Loucy (cell line): ENCODE results near the gene ERCC6L2.

ENCODE experiments used
- H2AFZ ChIP-seq: fragments of 200-600 bp; sonication (generic); 2 replicates; pipeline ENCODE4 v1.6.0; 2016; ENCODE audit warnings: antibody characterized with exemption, mild to moderate bottlenecking, low read length, moderate library complexity
- H3F3A ChIP-seq: fragments of 200-600 bp; 2 replicates; pipeline ENCODE4 v1.6.0; 2016; ENCODE audit warnings: antibody characterized with exemption, low read depth, mild to moderate bottlenecking
- H3K27me3 ChIP-seq: fragments of 200-600 bp; sonication (generic); 2 replicates; pipeline ENCODE4 v1.6.1; 2014; ENCODE audit warnings: low read length, mild to moderate bottlenecking; ENCODE audit not compliant: insufficient read depth, poor library complexity, severe bottlenecking
- H3K36me3 ChIP-seq: fragments of 200-600 bp; sonication (generic); 2 replicates; pipeline ENCODE4 v1.6.1; 2016; ENCODE audit warnings: low read length; ENCODE audit not compliant: insufficient read depth
- H3K4me1 ChIP-seq: fragments of 200-600 bp; sonication (generic); 2 replicates; pipeline ENCODE4 v1.5.1; 2014; ENCODE audit warnings: low read length, mild to moderate bottlenecking; ENCODE audit not compliant: insufficient read depth, poor library complexity, severe bottlenecking
- H3K4me2 ChIP-seq: fragments of 200-600 bp; sonication (generic); 2 replicates; pipeline ENCODE4 v1.6.0; 2014; ENCODE audit warnings: antibody characterized with exemption, low read length, low read depth, mild to moderate bottlenecking; ENCODE audit not compliant: poor library complexity, severe bottlenecking
- H3K4me3 ChIP-seq: fragments of 200-600 bp; sonication (generic); 2 replicates; pipeline ENCODE4 v1.5.1; 2014; ENCODE audit warnings: low read length, mild to moderate bottlenecking, mixed read lengths; ENCODE audit not compliant: poor library complexity, severe bottlenecking
- H3K79me2 ChIP-seq: fragments of 200-600 bp; sonication (generic); 2 replicates; pipeline ENCODE4 v1.6.1; 2014; ENCODE audit warnings: low read length; ENCODE audit not compliant: insufficient read depth
- H3K9ac ChIP-seq: fragments of 200-600 bp; sonication (generic); 2 replicates; pipeline ENCODE4 v1.6.0; 2014; ENCODE audit warnings: mild to moderate bottlenecking, low read depth, low read length, moderate library complexity; ENCODE audit not compliant: poor library complexity, severe bottlenecking
- H3K9me2 ChIP-seq: fragments of 200-600 bp; sonication (generic); replicated peaks from 2 replicates; pipeline ENCODE4 v1.6.1; 2016; ENCODE audit warnings: low read depth, low read length, mixed read lengths
- H3K9me3 ChIP-seq: fragments of 200-600 bp; sonication (generic); 2 replicates; pipeline ENCODE4 v1.6.1; 2014; ENCODE audit warnings: mild to moderate bottlenecking, antibody characterized with exemption, low read length, low read depth; ENCODE audit not compliant: insufficient read depth
- H4K20me1 ChIP-seq: fragments of 200-600 bp; sonication (generic); 2 replicates; pipeline ENCODE4 v1.6.0; 2014; ENCODE audit warnings: antibody characterized with exemption, low read length, mild to moderate bottlenecking; ENCODE audit not compliant: insufficient read depth, poor library complexity, severe bottlenecking
- CTCF ChIP-seq: fragments of 200-600 bp; sonication (generic); conservative IDR thresholded peaks from 2 replicates; pipeline ENCODE4 v1.5.1; 2014; ENCODE audit warnings: mild to moderate bottlenecking, antibody characterized with exemption, low read length
- EZH2phosphoT487 ChIP-seq: fragments of 200-600 bp; IDR thresholded peaks from 2 replicates; pipeline ENCODE4 v1.6.1; 2018; ENCODE audit warnings: antibody characterized with exemption, mild to moderate bottlenecking, moderate library complexity, borderline replicate concordance

Gene ERCC6L2

GRCh38 chr9:95938724-95939123, 63.2 kb downstream of the ERCC6L2 start:
- Histone ChIP-seq H3K9me3 (peaks cover 14% of the 10 kb centered on the region; the same call in 1 of the 2 replicates), H3K36me3 (peaks cover 73% of the 10 kb centered on the region), H3K4me2 (no peak overlapping the region), H3K27me3 (no peaks in the 10 kb centered on the region), H3K9me2 (no peaks in the 10 kb centered on the region), H3K4me3 (no peak overlapping the region), H2AFZ (no peak overlapping the region), H3K4me1 (no peaks in the 10 kb centered on the region), H4K20me1 (no peaks in the 10 kb centered on the region), H3F3A (no peaks in the 10 kb centered on the region), H3K79me2 (peaks cover 6% of the 10 kb centered on the region; the same call in 1 of the 2 replicates), H3K9ac (no peak overlapping the region)
- no peak for TF ChIP-seq EZH2phosphoT487
- no peak for TF ChIP-seq CTCF

GRCh38 chr9:95939472-95939871, 64.0 kb downstream of the ERCC6L2 start:
- Histone ChIP-seq H3K79me2 (peaks cover 6% of the 10 kb centered on the region; the same call in 1 of the 2 replicates), H4K20me1 (no peaks in the 10 kb centered on the region), H3K36me3 (peaks cover 77% of the 10 kb centered on the region), H3K9me2 (no peaks in the 10 kb centered on the region), H3K27me3 (no peaks in the 10 kb centered on the region), H3K4me2 (no peak overlapping the region), H2AFZ (no peak overlapping the region), H3K9ac (no peak overlapping the region), H3F3A (no peaks in the 10 kb centered on the region), H3K4me3 (no peak overlapping the region), H3K9me3 (peaks cover 14% of the 10 kb centered on the region; the same call in 1 of the 2 replicates), H3K4me1 (no peaks in the 10 kb centered on the region)
- TF ChIP-seq CTCF = no peak
- TF ChIP-seq EZH2phosphoT487 = no peak

- Histone ChIP-seq H3K4me2 (no peak overlapping the region), H3K36me3 (peaks cover 71% of the 10 kb centered on the region), H3K79me2 (peaks cover 6% of the 10 kb centered on the region; the same call in 1 of the 2 replicates), H2AFZ (no peak overlapping the region), H3K27me3 (no peaks in the 10 kb centered on the region), H3K4me1 (no peaks in the 10 kb centered on the region), H3K9ac (no peak overlapping the region), H3K9me2 (no peaks in the 10 kb centered on the region), H3F3A (no peaks in the 10 kb centered on the region), H3K9me3 (peaks cover 14% of the 10 kb centered on the region; the same call in 1 of the 2 replicates), H4K20me1 (no peaks in the 10 kb centered on the region), H3K4me3 (no peak overlapping the region)
- no peak for TF ChIP-seq EZH2phosphoT487
- TF ChIP-seq CTCF = no peak
These were observed 64.8 kb downstream of the ERCC6L2 start for GRCh38 chr9:95940265-95940664.
